ENCODE data around the gene TAS2R60. TPM values are rescaled to one million over a fixed set of nuclear protein-coding genes. Genes with fewer than 3 reads are reported as not detected.
A peak's percentile ranks its signal among the peaks of the same experiment; 100 is the strongest.

TAS2R60 gene, protein sequence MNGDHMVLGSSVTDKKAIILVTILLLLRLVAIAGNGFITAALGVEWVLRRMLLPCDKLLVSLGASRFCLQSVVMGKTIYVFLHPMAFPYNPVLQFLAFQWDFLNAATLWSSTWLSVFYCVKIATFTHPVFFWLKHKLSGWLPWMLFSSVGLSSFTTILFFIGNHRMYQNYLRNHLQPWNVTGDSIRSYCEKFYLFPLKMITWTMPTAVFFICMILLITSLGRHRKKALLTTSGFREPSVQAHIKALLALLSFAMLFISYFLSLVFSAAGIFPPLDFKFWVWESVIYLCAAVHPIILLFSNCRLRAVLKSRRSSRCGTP
- not detected for total RNA-seq

GRCh38 chr7:143443153-143443552 lies at the start of gene TAS2R60:
Gene TAS2R60, plus strand, starts transcription at chr7:143443453. Its CDS starts 0 bp downstream, at chr7:143443453.
- intact Hi-C loops (cut with micrococcal nuclease): no loop called here
- POLR2A ChIA-PET: no interaction called here
- DNase-seq: no peak
- Mint-ChIP-seq H3K27ac (no peak within 1 kb of the TSS), H3K36me3 (no peaks in the 10 kb centered on the region), H3K4me3 (no peak within 1 kb of the TSS), H3K27me3 (no peaks in the 10 kb centered on the region), H3K9me3 (no peaks in the 10 kb centered on the region), H3K4me1 (ENCODE audit: low read depth) (peaks cover 6% of the 10 kb centered on the region)
- CTCF ChIA-PET: no interaction called here

- no peak for DNase-seq
- Mint-ChIP-seq H3K4me1 (ENCODE audit: low read depth) (peaks cover 15% of the 10 kb centered on the region), H3K36me3 (peaks cover 16% of the 10 kb centered on the region), H3K9me3 (no peaks in the 10 kb centered on the region), H3K27ac (no peak overlapping the region), H3K27me3 (no peaks in the 10 kb centered on the region), H3K4me3 (no peak overlapping the region)
- ChIA-PET CTCF (interaction anchor here (1.7 kb wide), 1 partner anchor 21 kb away, joined by 4 read pairs; no protein-coding TSS in a partner anchor), POLR2A (interaction anchor here (1.0 kb wide), 1 partner anchor 10 kb away, joined by 5 read pairs; no protein-coding TSS in a partner anchor)
- intact Hi-C loops (cut with micrococcal nuclease): no loop called here
Measured at GRCh38 chr7:143394068-143394467, 49.2 kb upstream of the TAS2R60 start.

DNA sequence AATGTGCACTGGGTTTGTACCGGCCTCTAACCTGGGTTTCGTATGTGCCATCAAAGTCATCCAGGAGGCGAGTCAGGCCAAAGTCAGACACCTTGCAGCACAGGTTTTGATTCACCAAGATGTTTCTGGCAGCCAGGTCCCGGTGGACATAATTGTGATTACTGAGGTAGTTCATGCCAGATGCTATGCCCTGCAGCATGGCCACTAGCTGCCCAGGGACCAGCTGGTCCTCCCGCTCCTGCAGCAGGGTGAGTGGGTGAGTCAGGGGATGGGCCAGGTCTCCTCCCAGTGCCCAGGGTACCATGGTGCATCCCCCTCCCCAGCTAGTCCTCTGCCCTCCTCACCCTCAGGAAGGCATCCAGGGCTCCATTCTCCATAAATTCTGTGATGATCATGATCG lies 48.5 kb upstream of the TAS2R60 start:
- no peak for DNase-seq
- intact Hi-C loops (cut with micrococcal nuclease): no loop called here
- Mint-ChIP-seq H3K36me3 (peaks cover 10% of the 10 kb centered on the region), H3K9me3 (no peaks in the 10 kb centered on the region), H3K27ac (no peak overlapping the region), H3K4me1 (ENCODE audit: low read depth) (peaks cover 8% of the 10 kb centered on the region), H3K4me3 (no peak overlapping the region), H3K27me3 (no peaks in the 10 kb centered on the region)
- ChIA-PET CTCF (interaction anchor here (2.0 kb wide), 1 partner anchor 11 kb away, joined by 5 read pairs; no protein-coding TSS in a partner anchor), POLR2A (no interaction called here)

- H3K4me1 Mint-ChIP-seq (ENCODE audit: low read depth): peaks cover 3% of the 10 kb centered on the region
- no peaks in the 10 kb centered on the region for H3K27me3 Mint-ChIP-seq
- H3K27ac Mint-ChIP-seq: peak overlapping the region; percentile 19
- H3K4me3 Mint-ChIP-seq: no peak overlapping the region
- peaks cover 3% of the 10 kb centered on the region for H3K36me3 Mint-ChIP-seq
- POLR2A ChIA-PET: interaction anchor here (0.8 kb wide), 1 partner anchor 11 kb away, joined by 3 read pairs; no protein-coding TSS in a partner anchor
- intact Hi-C loops (cut with micrococcal nuclease): no loop called here
- H3K9me3 Mint-ChIP-seq: no peaks in the 10 kb centered on the region
- CTCF ChIA-PET: interaction anchor here (2.0 kb wide), 1 partner anchor 12 kb away, joined by 5 read pairs; no protein-coding TSS in a partner anchor
- no peak for DNase-seq
Measured at GRCh38 chr7:143395187-143396149, 47.8 kb upstream of the TAS2R60 start.

- Mint-ChIP-seq H3K4me3 (no peak overlapping the region), H3K4me1 (ENCODE audit: low read depth) (peaks cover 3% of the 10 kb centered on the region), H3K27me3 (no peaks in the 10 kb centered on the region), H3K36me3 (peaks cover 2% of the 10 kb centered on the region), H3K9me3 (no peaks in the 10 kb centered on the region), H3K27ac (no peak overlapping the region)
- ChIA-PET POLR2A (interaction anchor here (0.8 kb wide), 1 partner anchor 12 kb away, joined by 3 read pairs; no protein-coding TSS in a partner anchor), CTCF (interaction anchor here (2.0 kb wide), 1 partner anchor 13 kb away, joined by 5 read pairs; no protein-coding TSS in a partner anchor)
- DNase-seq: no peak
- intact Hi-C loops (cut with micrococcal nuclease): no loop called here
Measured at GRCh38 chr7:143396182-143396581, 47.1 kb upstream of the TAS2R60 start.

- no peak overlapping the region for H3K27ac Mint-ChIP-seq
- intact Hi-C loops (cut with micrococcal nuclease): no loop called here
- POLR2A ChIA-PET: no interaction called here
- no peak overlapping the region for H3K4me3 Mint-ChIP-seq
- DNase-seq: no peak
- H3K9me3 Mint-ChIP-seq: no peaks in the 10 kb centered on the region
- no peaks in the 10 kb centered on the region for H3K27me3 Mint-ChIP-seq
- no peaks in the 10 kb centered on the region for H3K36me3 Mint-ChIP-seq
- H3K4me1 Mint-ChIP-seq (ENCODE audit: low read depth): peaks cover 3% of the 10 kb centered on the region
- CTCF ChIA-PET: interaction anchor here (2.0 kb wide), 1 partner anchor 13 kb away, joined by 5 read pairs; no protein-coding TSS in a partner anchor
Measured at GRCh38 chr7:143396625-143397556, 46.4 kb upstream of the TAS2R60 start.

GRCh38 chr7:143397710-143398530 lies 45.3 kb upstream of the TAS2R60 start:
- ChIA-PET CTCF (no interaction called here), POLR2A (no interaction called here)
- no peaks in the 10 kb centered on the region for H3K9me3 Mint-ChIP-seq
- intact Hi-C loops (cut with micrococcal nuclease): no loop called here
- DNase-seq: no peak
- no peak overlapping the region for H3K27ac Mint-ChIP-seq
- H3K27me3 Mint-ChIP-seq: no peaks in the 10 kb centered on the region
- peaks cover 5% of the 10 kb centered on the region for H3K4me1 Mint-ChIP-seq (ENCODE audit: low read depth)
- H3K4me3 Mint-ChIP-seq: no peak overlapping the region
- no peaks in the 10 kb centered on the region for H3K36me3 Mint-ChIP-seq

- CTCF ChIA-PET: interaction anchor here (0.9 kb wide), 1 partner anchor 18 kb away, joined by 3 read pairs; no protein-coding TSS in a partner anchor
- Mint-ChIP-seq H3K9me3 (no peaks in the 10 kb centered on the region), H3K4me3 (no peak overlapping the region), H3K27ac (no peak overlapping the region), H3K4me1 (ENCODE audit: low read depth) (peaks cover 8% of the 10 kb centered on the region), H3K36me3 (no peaks in the 10 kb centered on the region), H3K27me3 (no peaks in the 10 kb centered on the region)
- intact Hi-C loops (cut with micrococcal nuclease): no loop called here
- DNase-seq: no peak
- POLR2A ChIA-PET: no interaction called here
Measured at GRCh38 chr7:143398616-143399015, 44.6 kb upstream of the TAS2R60 start.

GRCh38 chr7:143399151-143399550 lies 44.1 kb upstream of the TAS2R60 start:
- ChIA-PET CTCF (interaction anchor here (0.9 kb wide), 1 partner anchor 19 kb away, joined by 3 read pairs; no protein-coding TSS in a partner anchor), POLR2A (no interaction called here)
- Mint-ChIP-seq H3K27me3 (no peaks in the 10 kb centered on the region), H3K27ac (no peak overlapping the region), H3K4me1 (ENCODE audit: low read depth) (peaks cover 11% of the 10 kb centered on the region), H3K36me3 (no peaks in the 10 kb centered on the region), H3K9me3 (no peaks in the 10 kb centered on the region), H3K4me3 (no peak overlapping the region)
- intact Hi-C loops (cut with micrococcal nuclease): no loop called here
- no peak for DNase-seq

GRCh38 chr7:143399642-143400041 lies 43.6 kb upstream of the TAS2R60 start:
- intact Hi-C loops (cut with micrococcal nuclease): no loop called here
- Mint-ChIP-seq H3K36me3 (no peaks in the 10 kb centered on the region), H3K4me3 (no peak overlapping the region), H3K4me1 (ENCODE audit: low read depth) (peaks cover 11% of the 10 kb centered on the region), H3K27me3 (no peaks in the 10 kb centered on the region), H3K27ac (no peak overlapping the region), H3K9me3 (no peaks in the 10 kb centered on the region)
- CTCF ChIA-PET: interaction anchor here (0.9 to 4.1 kb wide), 2 partner anchors 16 to 19 kb away, joined by 3 to 28 read pairs; no protein-coding TSS in a partner anchor
- no peak for DNase-seq
- POLR2A ChIA-PET: no interaction called here

GRCh38 chr7:143401265-143401664 lies 42.0 kb upstream of the TAS2R60 start:
- no peak for DNase-seq
- H3K36me3 Mint-ChIP-seq: no peaks in the 10 kb centered on the region
- H3K9me3 Mint-ChIP-seq: no peaks in the 10 kb centered on the region
- H3K27ac Mint-ChIP-seq: no peak overlapping the region
- no peak overlapping the region for H3K4me3 Mint-ChIP-seq
- CTCF ChIA-PET: interaction anchor here (1.6 to 4.1 kb wide), 2 partner anchors 15 to 102 kb away, joined by 4 to 28 read pairs; no protein-coding TSS in a partner anchor
- intact Hi-C loops (cut with micrococcal nuclease): no loop called here
- H3K27me3 Mint-ChIP-seq: no peaks in the 10 kb centered on the region
- H3K4me1 Mint-ChIP-seq (ENCODE audit: low read depth): peaks cover 14% of the 10 kb centered on the region
- POLR2A ChIA-PET: no interaction called here

All from activated CD4-positive, alpha-beta memory T cell treated with anti-CD3 and anti-CD28 coated beads for 36 hours (primary cell).